Liver (tissue), 9 donors: ENCODE measurements around the gene MAPRE3. TPM values are rescaled to one million over a fixed set of nuclear protein-coding genes. Genes with fewer than 3 reads are reported as not detected.

Experiments
- DNase-seq: peaks from one replicate; pipeline ENCODE4 v3.0.0-alpha.2; 2017; ENCODE audit warnings: low spot score
- H3K27ac ChIP-seq, 2 donors: one replicate each; pipeline ENCODE4 v1.7.0; 2013; ENCODE audit warnings: inconsistent platforms in 2 of 2, low read length in 2 of 2, control low read depth in 1 of 2, low read depth in 1 of 2, mild to moderate bottlenecking in 1 of 2
- H3K27me3 ChIP-seq, 4 donors: one replicate each; pipeline versions ENCODE4 v1.6.1 to v1.7.0; 2013; ENCODE audit warnings: low read length in 3 of 4, inconsistent platforms in 1 of 4, mild to moderate bottlenecking in 1 of 4, moderate library complexity in 1 of 4; ENCODE audit not compliant: control insufficient read depth in 4 of 4, insufficient read depth in 4 of 4
- H3K36me3 ChIP-seq, 4 donors: one replicate each; pipeline versions ENCODE4 v1.6.1 to v1.7.0; 2013; ENCODE audit warnings: low read length in 3 of 4, mild to moderate bottlenecking in 3 of 4, low read depth in 1 of 4, moderate library complexity in 1 of 4; ENCODE audit not compliant: control insufficient read depth in 4 of 4, insufficient read depth in 3 of 4
- H3K4me1 ChIP-seq, 4 donors: one replicate each; pipeline versions ENCODE4 v1.6.1 to v1.7.0; 2013; ENCODE audit warnings: low read length in 3 of 4, mild to moderate bottlenecking in 3 of 4, moderate library complexity in 1 of 4; ENCODE audit not compliant: control insufficient read depth in 4 of 4, insufficient read depth in 4 of 4
- H3K4me3 ChIP-seq, 3 donors: one replicate each; pipeline versions ENCODE4 v1.6.1 to v1.7.0; 2013; ENCODE audit warnings: low read length in 3 of 3, control low read depth in 1 of 3, low read depth in 1 of 3, mild to moderate bottlenecking in 1 of 3
- H3K9ac ChIP-seq, 2 donors: one replicate each; pipeline ENCODE4 v1.7.0; 2013; ENCODE audit warnings: low read length in 2 of 2, mild to moderate bottlenecking in 2 of 2, moderate library complexity in 2 of 2, control low read depth in 1 of 2, low read depth in 1 of 2
- H3K9me3 ChIP-seq, 4 donors: one replicate each; pipeline versions ENCODE4 v1.6.1 to v1.7.0; 2013; ENCODE audit warnings: low read length in 3 of 4; ENCODE audit not compliant: control insufficient read depth in 4 of 4
- ATF3 ChIP-seq: IDR thresholded peaks from 2 replicates; pipeline ENCODE4 v1.6.1; 2016; ENCODE audit warnings: antibody characterized with exemption
- CTCF ChIP-seq: fragments of 150-350 bp; IDR thresholded peaks from 2 replicates; pipeline ENCODE4 v1.5.1; 2017; ENCODE audit warnings: improper control_type of control experiment, low read depth, low read length; ENCODE audit not compliant: missing input control
- EGR1 ChIP-seq, 2 donors: IDR thresholded peaks; 2 replicates each; pipeline ENCODE4 v1.6.1; 2016 to 2018; ENCODE audit warnings: antibody characterized with exemption in 2 of 2, low read depth in 2 of 2
- FOXA1 ChIP-seq: IDR thresholded peaks from 2 replicates; pipeline ENCODE4 v1.6.1; 2016; ENCODE audit warnings: antibody characterized with exemption
- FOXA2 ChIP-seq: IDR thresholded peaks from 2 replicates; pipeline ENCODE4 v1.6.1; 2016; ENCODE audit warnings: antibody characterized with exemption
- GABPA ChIP-seq, 2 donors: IDR thresholded peaks in 1 of 2; conservative IDR thresholded peaks in 1 of 2; 2 replicates each; pipeline ENCODE4 v1.6.1; 2016; ENCODE audit warnings: antibody characterized with exemption in 2 of 2, mild to moderate bottlenecking in 1 of 2, moderate library complexity in 1 of 2
- HNF4A ChIP-seq, 2 donors: conservative IDR thresholded peaks; 2 replicates each; pipeline ENCODE4 v1.6.1; 2016; ENCODE audit warnings: antibody characterized with exemption in 2 of 2, mild to moderate bottlenecking in 2 of 2
- JUND ChIP-seq, 2 donors: IDR thresholded peaks; 2 replicates each; pipeline ENCODE4 v1.6.1; 2016; ENCODE audit warnings: antibody characterized with exemption in 2 of 2
- MAX ChIP-seq: IDR thresholded peaks from 2 replicates; pipeline ENCODE4 v1.6.1; 2016; ENCODE audit warnings: antibody characterized with exemption
- NR2F2 ChIP-seq: IDR thresholded peaks from 2 replicates; pipeline ENCODE4 v1.6.1; 2016; ENCODE audit warnings: antibody characterized with exemption
- RAD21 ChIP-seq, 2 donors: IDR thresholded peaks; 2 replicates each; pipeline ENCODE4 v1.6.1; 2016; ENCODE audit warnings: antibody characterized with exemption in 2 of 2, mild to moderate bottlenecking in 2 of 2
- REST ChIP-seq: IDR thresholded peaks from 2 replicates; pipeline ENCODE4 v1.6.1; 2016; ENCODE audit warnings: antibody characterized with exemption, mild to moderate bottlenecking
- RXRA ChIP-seq, 2 donors: IDR thresholded peaks; 2 replicates each; pipeline ENCODE4 v1.6.1; 2017 to 2018; ENCODE audit warnings: antibody characterized with exemption in 2 of 2, mild to moderate bottlenecking in 1 of 2
- SP1 ChIP-seq: IDR thresholded peaks from 2 replicates; pipeline ENCODE4 v1.6.1; 2018; ENCODE audit warnings: antibody characterized with exemption, mild to moderate bottlenecking
- TAF1 ChIP-seq: conservative IDR thresholded peaks from 2 replicates; pipeline ENCODE4 v1.6.1; 2016; ENCODE audit warnings: antibody characterized with exemption, mild to moderate bottlenecking
- YY1 ChIP-seq: IDR thresholded peaks from 2 replicates; pipeline ENCODE4 v1.6.1; 2016; ENCODE audit warnings: antibody characterized with exemption, mild to moderate bottlenecking
- ZBTB33 ChIP-seq: IDR thresholded peaks from 2 replicates; pipeline ENCODE4 v1.6.1; 2016; ENCODE audit warnings: antibody characterized with exemption
- WGBS: extraction: QIAGEN DNeasy Blood & Tissue Kit; methylation state at CpG from one replicate; pipeline ENCODE4 v1.1.7; 2013; 5-methylcytosine and 5-hydroxymethylcytosine counted together
- polyA plus RNA-seq, 2 donors: library from polyadenylated mRNA; stranded (reverse) in 1 of 2; unstranded in 1 of 2; fragments of 200-250 nt in 1 of 2; fragments of >200 nt in 1 of 2; fragmentation: Nextera tagmentation in 1 of 2; extraction: Ambion mirVana in 1 of 2; gene quantifications; one replicate each; pipeline versions ENCODE4 v1.2.1 to v1.2.3, GENCODE V29; 2013 to 2015
- total RNA-seq, 2 donors: library from RNA; depleted of rRNA; stranded (reverse); fragments of >200 nt; gene quantifications; one replicate each; pipeline ENCODE4 v1.2.3, GENCODE V29; 2014
- donor health status: healthy.
- donor health status: healthy.
- donor health status: healthy.
- donor health status: healthy.
- donor health status: healthy.

The MAPRE3 gene
- total and polyA plus RNA-seq, 4 donors, result 1.0 to 15.8 (median 9.8) TPM

- no peak for DNase-seq
- 93% methylated on average over 6 of the region's 6 CpGs for WGBS
These were observed 86.7 kb downstream of the MAPRE3 start for GRCh38 chr2:27057184-27057583.

More at GRCh38 chr2:27057184-27057583, 86.7 kb downstream of the MAPRE3 start:
- no peaks in the 10 kb centered on the region for H3K9me3 ChIP-seq
- TF ChIP-seq HNF4A (conservative IDR thresholded peaks at IDR 0.05) (no peak), JUND (IDR thresholded peaks at IDR 0.05) (no peak), RXRA (IDR thresholded peaks at IDR 0.05) (no peak), TAF1 (no peak), ZBTB33 (no peak), FOXA2 (no peak), FOXA1 (no peak), ATF3 (no peak), REST (no peak), MAX (no peak), YY1 (no peak), CTCF (no peak), RAD21 (IDR thresholded peaks at IDR 0.05) (no peak), EGR1 (IDR thresholded peaks at IDR 0.05; ENCODE audit: low read depth in 2 of 2) (no peak), NR2F2 (no peak), GABPA (IDR thresholded peaks at IDR 0.05 in 1 of 2, conservative IDR thresholded peaks at IDR 0.05 in 1 of 2) (no peak), SP1 (no peak)
- H3K27me3 ChIP-seq, result no peaks in the 10 kb centered on the region
- peaks cover 0 to 18% (median 16%) of the 10 kb centered on the region in 4 donors for H3K36me3 ChIP-seq
- H3K9ac ChIP-seq, result no peak overlapping the region
- H3K27ac ChIP-seq, result no peak overlapping the region
- H3K4me3 ChIP-seq, result no peak overlapping the region
- peaks cover 0 to 21% (median 11%) of the 10 kb centered on the region in 4 donors for H3K4me1 ChIP-seq
